Head of caudate nucleus (tissue), 42 donors: ENCODE results near the gene USP2.

Experiments used
- DNase-seq, 42 donors: peaks; one replicate each; pipeline versions ENCODE4 v3.0.0 to v3.0.0-alpha.2; 2020 to 2021; ENCODE audit warnings: mixed read lengths in 7 of 42
- intact Hi-C: fragments of 100-400 bp; cut with DNase I; formaldehyde crosslinking; loops from one replicate; pipeline ENCODE4 v1.15.0; 2022

USP2 gene

DNA sequence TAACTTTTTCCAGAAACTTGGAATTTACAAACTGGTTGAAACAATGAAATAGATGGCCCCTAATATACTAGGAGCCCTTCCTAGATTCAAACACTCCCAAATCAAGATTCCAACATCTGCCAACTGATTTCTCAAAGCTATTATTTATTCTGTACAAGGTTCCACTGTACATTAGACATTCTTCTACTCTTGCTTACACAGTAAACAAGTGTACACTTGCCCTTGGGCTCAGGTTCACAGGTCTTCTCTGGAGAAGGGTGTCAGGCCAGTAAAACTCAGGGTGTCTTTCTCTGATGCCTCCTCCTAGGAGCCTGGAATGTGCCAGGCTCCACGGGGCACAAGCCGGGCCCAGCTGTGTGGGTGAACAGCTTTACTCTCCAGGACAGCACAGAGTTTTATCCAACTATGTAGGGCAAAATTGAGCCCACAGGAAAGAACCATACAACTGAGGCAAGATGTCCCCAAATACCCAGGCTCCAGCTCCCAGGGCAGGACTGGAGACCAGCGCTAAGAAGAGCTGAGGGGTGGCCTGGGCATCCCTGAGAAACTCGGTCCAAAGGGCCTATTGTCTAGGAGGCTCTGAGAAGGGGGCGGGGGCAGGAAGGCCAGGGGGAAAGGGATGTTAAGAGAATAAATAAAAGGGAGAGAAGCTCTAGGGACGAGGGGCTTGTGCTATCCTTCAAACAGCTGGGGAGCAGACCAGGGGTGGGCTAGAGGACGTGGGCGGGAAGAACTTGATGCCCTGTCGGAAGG is 26.2 kb downstream of the USP2 start:
- DNase-seq, result peak in 3 of 42 donors; percentile 15 to 54 (median 48)

DNA sequence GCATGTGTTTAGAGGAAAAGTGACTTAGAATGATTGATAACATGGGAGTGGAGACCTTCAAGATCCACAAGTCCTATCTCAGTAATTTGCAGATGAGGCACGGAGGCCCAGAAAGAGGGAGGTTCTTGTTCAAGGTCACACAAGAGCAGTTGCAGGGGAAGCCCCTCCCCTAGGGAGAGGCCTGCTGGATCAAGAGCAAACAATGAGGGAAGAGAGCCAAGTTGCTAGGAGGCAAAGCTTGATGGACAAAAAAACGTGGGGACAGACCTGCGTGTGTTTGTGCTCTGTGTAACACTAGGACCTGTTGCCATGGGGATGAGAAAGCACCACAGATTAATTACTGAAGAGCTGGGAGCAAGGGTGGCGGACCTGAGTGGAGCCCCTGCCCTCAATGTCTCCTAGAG is 28.6 kb downstream of the USP2 start:
- DNase-seq, result peak in 7 of 42 donors; percentile 7 to 60 (median 31)

More for the DNA sequence above, 26.2 kb downstream of the USP2 start:
- intact Hi-C loops, result loop anchor here (10.0 kb wide), 1 partner anchor 120 kb away; no protein-coding TSS in a partner anchor

DNA sequence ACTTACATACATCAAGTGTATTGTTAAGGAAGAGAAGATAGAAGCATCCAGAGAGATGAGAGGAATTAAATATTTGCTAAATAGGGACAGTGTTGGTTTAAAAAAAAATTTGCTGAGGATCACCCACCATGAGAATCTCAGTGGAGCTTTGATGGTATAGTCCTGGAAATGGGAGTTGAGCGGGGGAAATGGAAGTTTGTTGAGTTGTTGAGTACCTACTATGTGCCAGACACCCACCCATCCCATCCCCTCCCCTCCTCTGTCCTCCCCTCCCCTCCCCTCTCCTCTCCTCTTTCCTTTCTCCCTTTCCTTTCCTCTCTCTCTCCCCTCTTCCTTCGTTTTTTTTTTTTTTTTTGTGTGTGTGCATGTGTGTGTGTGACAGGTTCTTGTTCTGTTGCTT is 30.3 kb downstream of the USP2 start:
- DNase-seq, result no peak
- intact Hi-C loops, result loop anchor here (10.0 kb wide), 1 partner anchor 124 kb away; no protein-coding TSS in a partner anchor

More for the DNA sequence above, 28.6 kb downstream of the USP2 start:
- intact Hi-C loops, result loop anchor here (10.0 kb wide), 1 partner anchor 122 kb away; no protein-coding TSS in a partner anchor

DNA sequence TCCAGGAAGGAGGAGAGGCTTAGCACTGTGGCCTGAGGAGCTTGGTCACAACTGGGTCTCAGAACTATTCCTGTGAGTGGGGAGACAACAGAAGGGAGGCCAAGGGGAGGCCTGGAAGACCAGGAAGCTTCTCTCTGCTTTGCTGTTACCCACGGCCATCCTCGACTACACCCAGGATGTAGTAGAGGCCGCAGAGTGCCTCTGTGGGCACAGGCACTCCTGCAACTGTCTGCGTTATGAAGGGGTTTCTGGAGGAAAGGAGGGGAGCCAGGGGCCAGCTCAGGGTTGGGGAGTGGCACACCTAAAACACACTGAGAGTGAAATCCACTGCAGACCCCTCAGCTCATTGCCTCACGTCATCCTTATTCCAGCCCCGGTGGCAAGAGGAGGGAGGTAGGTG is 31.2 kb downstream of the USP2 start:
- DNase-seq, result no peak
- intact Hi-C loops, result loop anchor here (10.0 kb wide), 1 partner anchor 124 kb away; no protein-coding TSS in a partner anchor

DNA sequence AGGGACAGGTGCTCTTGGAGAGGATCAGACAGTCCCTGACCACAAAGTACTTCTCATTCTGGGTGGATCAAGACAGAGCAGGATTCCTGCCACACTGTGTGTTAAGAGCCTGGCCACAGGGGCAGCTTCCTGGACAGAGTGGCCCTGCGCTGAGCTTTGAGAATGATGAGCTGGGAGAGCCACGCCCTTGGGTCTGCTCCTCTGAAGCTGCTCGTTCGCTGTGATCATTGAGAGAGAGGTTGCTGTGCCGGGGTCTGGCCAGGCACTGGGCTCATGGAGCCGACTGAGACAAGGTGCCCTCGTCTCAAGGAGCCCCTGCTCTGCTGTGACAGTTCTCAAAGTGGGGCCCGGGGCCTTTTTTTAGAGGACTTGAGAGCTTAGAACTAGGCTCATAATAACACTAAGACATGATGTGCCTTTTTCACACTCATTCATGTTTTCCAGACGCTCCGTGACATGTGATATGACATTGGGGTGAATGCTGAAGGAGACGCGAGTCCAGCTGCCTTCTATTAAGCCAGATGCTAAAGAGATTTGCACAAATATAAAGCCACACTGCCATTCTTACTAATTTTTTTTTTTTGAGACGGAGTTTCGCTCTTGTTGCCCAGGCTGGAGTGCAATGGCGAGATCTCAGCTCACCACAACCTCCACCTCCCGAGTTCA is 33.4 kb downstream of the USP2 start:
- DNase-seq, result no peak

DNA sequence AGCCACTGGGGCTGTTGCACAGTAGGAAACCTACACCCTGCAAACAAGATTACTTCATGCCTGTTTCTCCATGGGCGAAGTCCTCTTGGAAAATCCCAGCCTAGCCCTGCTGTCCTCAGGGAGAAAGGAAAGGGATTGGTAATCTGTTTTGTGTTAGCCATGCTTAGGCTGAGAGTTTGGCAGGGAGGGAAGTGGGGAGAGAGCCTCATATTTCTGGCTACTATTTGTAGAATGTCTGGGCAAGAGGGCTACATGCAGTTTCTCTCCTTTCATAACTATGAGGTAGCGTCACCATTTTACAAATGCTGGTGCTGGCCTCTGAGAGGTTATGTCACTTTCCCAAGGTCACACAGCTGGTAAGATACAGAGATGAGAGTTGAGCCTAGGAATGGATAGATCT is 34.2 kb downstream of the USP2 start:
- no peak for DNase-seq
- intact Hi-C loops, result no loop called here

More for the DNA sequence above, 33.4 kb downstream of the USP2 start:
- intact Hi-C loops, result no loop called here

DNA sequence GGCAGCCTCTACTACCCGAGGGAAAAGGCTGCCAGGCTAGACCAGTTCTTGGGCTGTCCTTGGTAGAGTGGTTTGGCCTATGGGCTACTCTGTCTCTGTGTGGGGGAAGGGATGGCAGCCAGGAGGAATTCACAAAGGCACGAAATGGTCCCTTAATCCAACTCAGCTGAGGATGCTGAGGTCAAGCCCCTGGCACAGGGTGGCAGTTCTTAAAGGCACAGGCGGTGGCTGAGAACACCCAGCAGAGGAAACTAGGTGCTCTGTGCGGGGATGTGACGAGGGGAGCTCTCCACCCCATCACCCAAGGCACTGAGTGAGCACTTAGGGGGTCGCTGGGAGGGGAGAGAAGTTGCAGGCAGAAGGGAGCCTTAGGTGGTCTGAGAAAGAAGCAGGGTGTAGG is 34.9 kb downstream of the USP2 start, which contains the start of gene MFRP:
MFRP (minus strand) TSS at position 101 of the 400 bp plus-strand sequence. CDS start 192 bp downstream, outside the sequence.
- no peak for DNase-seq
- intact Hi-C loops, result no loop called here

DNA sequence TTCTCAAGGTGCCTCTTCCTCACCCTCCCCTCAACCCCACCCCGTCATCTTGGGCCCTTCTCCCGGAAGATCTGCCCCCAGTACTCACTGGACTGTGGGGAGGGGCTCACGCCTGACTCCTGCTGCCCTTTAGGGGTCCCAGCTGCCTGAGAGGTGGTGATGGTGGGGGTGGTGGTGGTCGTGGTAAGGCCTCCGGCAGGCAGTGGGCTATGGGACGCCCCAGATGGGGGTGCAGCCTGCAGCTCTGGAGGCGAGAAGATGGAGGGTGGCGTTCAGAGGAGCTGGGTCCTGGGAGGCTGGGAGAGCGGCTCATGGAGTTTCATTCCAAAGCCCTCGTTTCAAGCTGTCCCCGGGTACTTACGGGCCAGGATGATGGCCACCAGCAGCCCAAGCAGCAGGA is 35.8 kb downstream of the USP2 start:
- DNase-seq, result no peak
- intact Hi-C loops, result no loop called here

DNA sequence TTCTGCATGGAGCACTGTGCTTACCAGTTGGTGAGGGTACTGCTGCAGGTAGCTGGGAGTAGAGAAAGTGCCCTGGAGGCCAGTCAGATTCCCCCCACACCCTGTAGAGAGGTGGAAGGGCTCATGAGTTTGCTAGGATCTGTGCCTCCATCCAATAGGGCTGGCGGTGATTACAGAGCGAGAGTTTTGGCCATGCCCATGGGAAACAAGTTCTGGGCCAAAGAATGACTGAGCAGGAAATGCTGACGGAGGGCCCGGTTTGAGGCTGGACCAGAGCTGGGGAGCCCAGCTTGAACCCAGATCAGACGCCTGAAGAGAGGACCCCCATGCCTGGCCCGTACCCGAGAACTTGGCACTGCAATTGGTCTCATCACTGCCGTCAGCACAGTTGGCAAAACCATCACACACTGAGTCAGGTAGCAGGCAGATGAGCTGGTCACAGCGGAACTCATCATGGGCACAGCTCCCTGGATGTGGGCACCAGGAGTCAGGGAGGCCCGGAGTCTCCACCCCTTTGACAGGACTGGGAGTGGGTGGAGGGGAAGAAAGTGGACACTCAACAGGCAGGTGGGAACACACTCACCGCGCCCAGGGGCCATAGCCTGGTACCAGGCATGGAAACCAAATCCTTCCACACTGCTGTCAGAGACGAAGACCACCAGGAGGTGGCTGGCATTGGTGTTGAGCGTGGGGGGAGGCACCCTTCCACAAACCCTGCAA is 37.0 kb downstream of the USP2 start:
- intact Hi-C loops, result no loop called here
- no peak for DNase-seq

DNA sequence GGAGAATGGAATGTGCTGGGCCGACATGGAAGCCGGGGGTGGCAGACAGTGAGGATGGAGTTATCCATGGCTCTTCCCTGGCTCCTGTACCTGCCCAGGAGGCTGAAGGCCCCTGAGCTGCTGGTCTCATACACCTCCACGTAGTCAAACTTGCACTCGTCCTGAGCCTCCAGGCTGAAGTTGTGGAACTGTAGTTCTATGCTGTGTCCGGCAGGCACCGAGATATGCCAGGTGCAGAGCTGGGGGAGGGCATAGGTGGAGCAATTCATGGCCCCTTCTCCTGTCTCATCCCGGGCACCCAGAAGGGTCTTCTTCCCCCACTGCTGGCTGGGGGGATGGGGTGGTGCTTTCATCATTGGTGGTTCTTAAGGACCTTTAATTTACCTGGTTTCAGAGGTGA is 37.8 kb downstream of the USP2 start:
- intact Hi-C loops, result no loop called here
- DNase-seq, result no peak

DNA sequence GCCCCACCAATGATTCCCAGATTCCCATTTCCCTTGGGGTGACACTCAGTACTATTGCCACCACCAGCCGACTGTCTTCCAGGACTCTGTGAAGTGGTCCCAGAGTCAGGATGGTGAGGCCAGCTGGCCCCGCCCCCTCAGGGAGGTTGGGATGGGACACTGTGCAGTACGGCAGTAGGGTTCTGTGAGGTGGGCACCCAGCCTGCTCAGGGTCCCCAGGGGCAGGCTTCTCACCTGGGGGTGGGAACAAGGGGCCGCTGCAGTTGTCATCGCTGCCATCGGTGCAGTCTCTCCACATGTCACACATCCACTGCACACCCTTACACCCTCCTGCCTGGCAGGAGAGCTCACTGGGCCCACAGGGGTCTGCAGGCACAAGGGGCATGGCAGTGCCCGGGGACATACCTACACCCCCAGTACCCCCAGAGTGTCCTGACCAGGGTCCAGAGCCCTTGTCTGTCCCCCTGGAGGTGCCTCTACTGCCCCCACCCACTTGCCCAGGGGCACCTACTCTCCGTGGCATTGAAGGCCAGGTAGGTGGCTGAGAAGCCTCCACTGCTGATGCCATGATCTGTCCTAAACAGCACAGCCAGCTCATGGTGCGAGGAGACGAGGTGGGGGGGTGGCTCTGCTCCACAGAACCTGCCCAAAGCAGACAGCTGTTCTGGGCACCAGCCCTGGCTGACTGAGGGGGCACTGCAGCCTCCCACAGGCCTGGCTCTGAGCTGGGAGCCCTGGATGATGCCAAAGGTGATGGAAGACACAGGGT is 38.9 kb downstream of the USP2 start:
- intact Hi-C loops, result no loop called here
- DNase-seq, result no peak

DNA sequence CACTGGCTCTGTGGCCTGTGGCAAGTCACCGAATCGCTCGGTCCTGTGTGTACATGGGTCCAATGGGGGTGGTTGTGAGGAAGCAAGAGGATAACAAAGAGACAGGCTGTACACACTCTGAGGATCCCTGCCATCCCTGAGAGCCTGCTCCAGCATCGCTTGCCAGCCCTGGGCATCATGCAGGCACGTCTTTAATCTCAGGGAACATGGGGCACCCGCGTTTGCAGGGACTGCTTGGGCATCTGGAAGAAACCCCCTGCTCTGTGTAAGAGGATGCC is 39.5 kb downstream of the USP2 start:
- intact Hi-C loops, result no loop called here

DNA sequence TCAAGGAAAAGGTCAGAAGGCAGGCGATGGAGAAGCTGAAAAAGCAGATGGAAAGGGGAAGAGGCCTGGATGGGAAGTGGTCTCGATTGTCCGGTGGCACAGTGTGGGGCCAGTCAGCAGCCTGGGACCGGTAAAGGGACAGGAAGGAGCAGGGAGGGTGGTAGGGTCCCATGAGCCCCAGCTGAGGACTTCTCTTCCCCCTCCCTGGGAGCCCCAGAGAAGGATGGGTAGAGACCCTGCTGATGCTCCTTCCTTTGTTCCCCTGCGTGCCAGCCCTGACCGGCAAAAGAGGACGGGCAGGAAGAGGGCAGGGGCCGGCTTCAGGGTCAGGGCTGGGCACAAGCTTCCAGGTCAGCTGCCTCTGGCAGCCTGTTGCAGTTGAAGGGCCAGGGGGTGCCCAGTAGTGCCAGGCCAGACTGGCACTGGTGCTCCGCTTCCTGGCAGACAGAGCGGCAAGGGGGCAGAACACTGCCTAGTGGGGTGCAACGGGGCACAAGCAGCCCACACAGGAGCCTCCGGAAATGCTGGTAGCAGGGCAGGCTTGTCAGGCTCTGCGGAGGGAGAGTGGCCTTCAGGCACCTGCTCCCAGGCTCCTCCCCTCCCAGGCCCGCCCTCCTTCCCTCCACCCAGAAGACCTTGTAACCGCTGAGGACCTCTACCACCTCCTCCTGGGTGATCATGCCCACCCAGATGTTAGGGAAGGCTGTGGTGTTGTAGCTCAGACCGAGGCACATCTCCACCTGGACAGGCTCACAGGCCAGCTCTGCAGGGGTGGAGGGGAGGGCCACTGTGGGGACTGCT is 40.1 kb downstream of the USP2 start:
- peak in 6 of 42 donors; percentile 16 to 76 (median 28) for DNase-seq
- intact Hi-C loops, result no loop called here

More for the DNA sequence above, 39.5 kb downstream of the USP2 start:
- peak in 1 of 42 donors; percentile 46 for DNase-seq

DNA sequence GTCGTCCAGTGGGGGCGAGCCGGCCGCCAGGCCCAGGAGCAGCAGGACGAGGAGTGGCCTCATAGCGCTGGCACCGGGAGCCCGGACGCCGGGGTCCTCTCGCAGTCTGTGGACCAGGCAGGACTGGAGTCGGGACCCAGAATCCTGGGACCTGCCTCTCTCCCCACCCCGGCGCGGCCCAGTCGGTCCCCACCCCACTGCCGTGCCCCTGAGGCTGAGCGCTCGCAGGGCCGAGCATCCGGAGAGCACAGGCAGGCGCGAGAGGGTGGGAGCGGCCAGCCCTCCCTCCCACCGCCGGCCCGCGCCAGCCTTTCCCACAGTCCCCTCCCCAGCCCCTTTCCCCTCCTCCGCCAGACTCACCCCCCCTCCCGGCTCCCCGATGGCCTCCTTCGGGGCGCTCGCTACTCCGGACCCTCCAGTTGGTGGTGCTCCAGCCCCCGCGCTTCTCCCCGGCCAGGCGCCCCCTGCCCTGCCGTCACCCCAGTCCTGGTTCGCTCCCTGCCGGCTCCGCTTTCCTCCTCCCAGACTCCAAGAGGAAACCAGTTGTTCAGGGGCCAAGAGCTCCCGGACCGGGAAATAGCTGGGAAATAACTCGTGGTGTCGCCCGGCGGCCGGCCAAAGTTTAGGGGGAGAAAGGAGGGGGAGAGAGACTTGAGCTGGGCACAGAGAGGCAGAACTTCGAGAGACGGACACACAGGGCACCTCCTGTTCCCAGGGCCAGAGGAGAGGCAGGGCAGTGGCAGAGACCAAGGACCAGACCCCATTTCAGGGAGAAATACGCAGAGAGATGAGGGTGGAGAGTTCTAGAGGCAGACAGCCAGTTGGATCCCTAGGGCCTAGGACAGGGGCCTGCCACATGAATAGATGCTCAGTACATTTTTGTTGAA is 40.9 kb downstream of the USP2 start, which contains the start of gene C1QTNF5:
C1QTNF5 (minus strand) TSS at position 549 of the 887 bp plus-strand sequence; CDS start at position 63, 486 bp downstream.
- intact Hi-C loops, result no loop called here
- peak in 35 of 42 donors; percentile 58 to 88 (median 75) for DNase-seq

DNA sequence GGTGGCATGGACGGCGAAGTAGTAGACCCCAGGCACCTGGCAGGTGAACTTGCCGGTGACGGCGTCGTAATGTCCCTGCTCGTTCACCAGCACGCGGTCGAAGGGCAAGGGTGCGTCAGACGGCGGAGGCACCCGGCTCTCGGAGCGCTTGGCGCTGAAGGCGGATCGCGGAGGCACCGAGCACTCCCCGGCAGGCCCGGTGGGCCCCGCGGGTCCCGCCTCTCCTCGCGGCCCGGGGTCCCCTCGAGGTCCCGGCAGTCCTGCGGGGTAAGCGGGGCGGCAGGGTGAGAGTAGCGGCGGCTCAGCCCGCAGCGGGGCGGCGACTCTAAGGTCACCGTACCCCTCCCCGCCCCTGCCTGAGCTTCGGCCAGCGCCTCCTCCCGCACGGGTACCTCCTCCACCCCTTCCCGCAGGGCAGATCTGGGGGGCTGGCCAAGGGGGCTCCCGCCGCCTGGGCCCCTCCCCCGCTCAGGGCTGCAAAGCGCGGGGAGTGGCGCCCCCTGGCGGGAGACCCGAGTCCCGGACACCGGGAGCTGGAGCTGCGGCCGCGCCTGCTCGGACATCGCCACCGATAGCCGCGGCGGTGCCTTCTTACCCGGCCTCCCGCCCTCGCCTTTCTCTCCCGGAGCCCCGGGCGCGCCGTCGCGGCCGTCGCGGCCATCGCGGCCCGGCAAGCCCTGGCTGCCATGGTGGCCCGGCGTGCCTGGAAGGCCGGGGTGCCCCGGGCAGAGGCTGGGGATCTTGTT is 41.7 kb downstream of the USP2 start:
- peak in 40 of 42 donors; percentile 62 to 93 (median 82) for DNase-seq

DNA sequence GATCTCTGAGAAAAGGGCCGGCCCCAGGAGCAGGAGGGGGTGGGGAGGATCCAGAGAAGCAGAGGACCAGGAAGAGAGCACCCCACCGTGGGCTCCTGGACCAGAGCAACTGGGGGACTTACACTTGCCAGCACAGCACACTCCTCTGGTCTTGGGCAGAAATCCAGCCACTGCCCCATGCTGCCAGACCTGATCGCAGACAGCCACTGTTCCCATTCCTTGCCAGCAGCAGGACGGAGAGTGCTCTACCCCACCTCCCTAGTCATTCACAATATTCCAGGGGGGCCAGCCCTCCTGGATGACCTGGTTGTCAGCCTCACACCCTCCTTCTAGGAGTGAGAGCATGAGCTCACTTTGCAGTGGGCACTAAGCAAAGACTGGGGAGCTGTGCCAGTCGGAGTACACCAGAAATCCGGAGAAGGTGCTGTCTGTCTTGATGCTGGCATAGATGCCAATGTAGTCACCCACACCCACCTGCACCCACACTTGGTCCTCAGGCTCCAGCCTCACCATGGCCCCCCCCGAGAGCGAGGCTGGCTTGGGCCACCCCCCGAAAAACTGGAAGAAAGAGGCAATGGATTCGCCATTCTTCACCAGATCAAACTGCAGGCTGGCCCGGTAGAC is 42.4 kb downstream of the USP2 start:
- intact Hi-C loops, result loop anchor here (5.0 kb wide), 1 partner anchor 33 kb away; no protein-coding TSS in a partner anchor
- peak in 2 of 42 donors; percentile 25 to 31 for DNase-seq

More for the DNA sequence above, 41.7 kb downstream of the USP2 start:
- intact Hi-C loops, result loop anchor here (5.0 kb wide), 1 partner anchor 33 kb away; no protein-coding TSS in a partner anchor
